ENCODE measurements around the gene TRIM27. TPM values are rescaled to one million over a fixed set of nuclear protein-coding genes. Genes with fewer than 3 reads are reported as not detected.
A peak's percentile ranks its signal among the peaks of the same experiment; 100 is the strongest.

TRIM27 gene
- polyA plus RNA-seq (2012; ENCODE audit: insufficient read length, low read depth): 76.1 TPM

DNA sequence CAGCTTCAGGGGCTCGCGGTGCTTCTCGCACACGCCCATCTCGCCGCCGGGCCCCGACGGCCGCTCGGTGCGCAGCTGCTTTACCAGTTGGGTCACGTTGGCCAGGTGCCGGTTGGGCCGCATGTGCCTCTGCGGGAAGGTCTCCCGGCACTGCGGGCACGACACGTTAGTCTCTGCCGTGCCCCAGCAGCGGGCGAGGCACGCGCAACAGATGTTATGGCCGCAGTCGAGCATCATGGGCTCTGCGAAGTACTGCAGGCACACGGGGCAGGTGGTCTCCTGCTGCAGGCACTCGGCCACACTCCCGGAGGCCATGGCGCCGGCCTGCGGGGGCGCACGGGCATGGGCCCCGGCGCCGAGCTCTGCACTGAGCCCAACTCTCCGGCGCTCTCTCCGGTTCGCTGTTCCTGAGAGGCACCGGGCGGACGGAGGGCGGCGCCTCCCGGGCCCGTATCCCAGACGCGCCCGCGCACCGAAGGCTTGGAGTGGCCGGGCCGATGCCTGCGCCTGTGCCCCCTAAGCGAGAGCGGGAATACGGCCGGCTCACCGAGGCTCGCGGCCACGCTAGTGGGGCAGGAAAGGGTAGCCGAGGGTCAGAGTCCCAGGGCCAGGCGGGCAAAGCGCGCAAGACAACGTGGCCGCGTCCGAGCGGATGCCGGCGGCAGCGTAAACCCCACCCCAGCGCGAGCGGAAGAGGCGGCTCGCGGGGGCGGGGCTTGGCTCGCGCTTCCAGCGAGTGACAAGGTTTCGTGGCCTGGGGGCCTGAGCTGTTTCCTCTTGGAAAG, at the start of gene TRIM27:
TRIM27 (minus strand) TSS at position 668 of the 785 bp plus-strand sequence; CDS start at position 315, 353 bp downstream.
- TF ChIP-seq TAF1 (IDR thresholded peaks at IDR 0.05; ENCODE audit: borderline replicate concordance, insufficient read depth, low read length) (peak; percentile 97; the same call in 1 of the 2 replicates), SIN3A (IDR thresholded peaks at IDR 0.05; ENCODE audit: borderline replicate concordance, insufficient read depth, low read length) (peak; percentile 90; the same call in 1 of the 2 replicates), FOXP2 (optimal IDR thresholded peaks at IDR 0.05; ENCODE audit: borderline replicate concordance, extremely low read depth, extremely low read length, insufficient read depth) (no peak), POLR2AphosphoS5 (IDR thresholded peaks at IDR 0.05; ENCODE audit: low read depth, low read length) (peak; percentile 98)
- TF ChIP-seq, protein P1, sequence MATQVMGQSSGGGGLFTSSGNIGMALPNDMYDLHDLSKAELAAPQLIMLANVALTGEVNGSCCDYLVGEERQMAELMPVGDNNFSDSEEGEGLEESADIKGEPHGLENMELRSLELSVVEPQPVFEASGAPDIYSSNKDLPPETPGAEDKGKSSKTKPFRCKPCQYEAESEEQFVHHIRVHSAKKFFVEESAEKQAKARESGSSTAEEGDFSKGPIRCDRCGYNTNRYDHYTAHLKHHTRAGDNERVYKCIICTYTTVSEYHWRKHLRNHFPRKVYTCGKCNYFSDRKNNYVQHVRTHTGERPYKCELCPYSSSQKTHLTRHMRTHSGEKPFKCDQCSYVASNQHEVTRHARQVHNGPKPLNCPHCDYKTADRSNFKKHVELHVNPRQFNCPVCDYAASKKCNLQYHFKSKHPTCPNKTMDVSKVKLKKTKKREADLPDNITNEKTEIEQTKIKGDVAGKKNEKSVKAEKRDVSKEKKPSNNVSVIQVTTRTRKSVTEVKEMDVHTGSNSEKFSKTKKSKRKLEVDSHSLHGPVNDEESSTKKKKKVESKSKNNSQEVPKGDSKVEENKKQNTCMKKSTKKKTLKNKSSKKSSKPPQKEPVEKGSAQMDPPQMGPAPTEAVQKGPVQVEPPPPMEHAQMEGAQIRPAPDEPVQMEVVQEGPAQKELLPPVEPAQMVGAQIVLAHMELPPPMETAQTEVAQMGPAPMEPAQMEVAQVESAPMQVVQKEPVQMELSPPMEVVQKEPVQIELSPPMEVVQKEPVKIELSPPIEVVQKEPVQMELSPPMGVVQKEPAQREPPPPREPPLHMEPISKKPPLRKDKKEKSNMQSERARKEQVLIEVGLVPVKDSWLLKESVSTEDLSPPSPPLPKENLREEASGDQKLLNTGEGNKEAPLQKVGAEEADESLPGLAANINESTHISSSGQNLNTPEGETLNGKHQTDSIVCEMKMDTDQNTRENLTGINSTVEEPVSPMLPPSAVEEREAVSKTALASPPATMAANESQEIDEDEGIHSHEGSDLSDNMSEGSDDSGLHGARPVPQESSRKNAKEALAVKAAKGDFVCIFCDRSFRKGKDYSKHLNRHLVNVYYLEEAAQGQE (IDR thresholded peaks at IDR 0.05; ENCODE audit: insufficient read depth in 1 of 2, low read depth in 2 of 2, low read length in 2 of 2): peak; percentile 8 to 71; a peak in 2 of 4 replicates

DNA sequence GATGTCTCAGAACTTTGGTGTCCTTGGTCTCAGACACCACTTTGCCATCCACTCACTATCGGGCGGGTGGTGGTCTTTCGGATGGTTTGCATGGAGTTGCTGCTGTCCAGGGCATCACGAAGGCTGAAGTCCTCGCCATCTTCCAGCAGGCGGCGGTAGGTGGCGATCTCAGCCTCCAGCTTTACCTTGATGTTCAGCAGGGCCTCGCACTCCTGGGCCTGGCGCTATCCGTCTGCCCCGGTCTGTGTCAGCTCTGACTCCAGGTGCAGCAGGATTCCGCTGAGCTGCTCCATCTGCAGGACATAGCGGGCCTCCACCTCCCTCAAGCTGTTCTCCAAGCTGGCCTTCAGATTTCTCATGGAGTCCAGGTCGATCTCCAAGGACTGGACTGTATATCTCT, 45.3 kb upstream of the TRIM27 start:
- no peak for TF ChIP-seq TAF1 (IDR thresholded peaks at IDR 0.05; ENCODE audit: borderline replicate concordance, insufficient read depth, low read length)
- TF ChIP-seq, protein P1 (IDR thresholded peaks at IDR 0.05; ENCODE audit: insufficient read depth in 1 of 2, low read depth in 2 of 2, low read length in 2 of 2): no peak
- TF ChIP-seq POLR2AphosphoS5 (IDR thresholded peaks at IDR 0.05; ENCODE audit: low read depth, low read length): no peak
- TF ChIP-seq SIN3A (IDR thresholded peaks at IDR 0.05; ENCODE audit: borderline replicate concordance, insufficient read depth, low read length): no peak
- no peak for TF ChIP-seq FOXP2 (optimal IDR thresholded peaks at IDR 0.05; ENCODE audit: borderline replicate concordance, extremely low read depth, extremely low read length, insufficient read depth)

DNA sequence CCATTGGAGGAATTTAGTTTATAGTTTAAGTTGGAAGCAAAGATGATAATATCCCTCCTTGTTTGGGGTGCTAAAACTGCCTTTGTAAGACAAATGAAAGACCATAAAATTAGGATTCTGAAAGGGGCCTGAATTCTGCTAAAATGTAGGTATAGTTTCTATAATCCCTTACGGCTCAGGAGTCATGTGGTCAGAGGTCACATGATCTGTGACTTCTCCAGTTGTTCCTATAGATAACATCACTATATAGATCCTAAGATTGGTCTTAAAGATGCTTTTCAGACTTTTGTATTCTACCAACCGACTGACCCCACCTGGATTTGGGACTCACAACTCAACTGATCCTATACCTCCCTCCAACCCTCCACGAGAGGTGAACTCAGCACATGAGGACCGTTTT, 44.7 kb upstream of the TRIM27 start:
- TF ChIP-seq SIN3A (IDR thresholded peaks at IDR 0.05; ENCODE audit: borderline replicate concordance, insufficient read depth, low read length): no peak
- TF ChIP-seq FOXP2 (optimal IDR thresholded peaks at IDR 0.05; ENCODE audit: borderline replicate concordance, extremely low read depth, extremely low read length, insufficient read depth): no peak
- no peak for TF ChIP-seq POLR2AphosphoS5 (IDR thresholded peaks at IDR 0.05; ENCODE audit: low read depth, low read length)
- TF ChIP-seq, protein P1 (IDR thresholded peaks at IDR 0.05; ENCODE audit: insufficient read depth in 1 of 2, low read depth in 2 of 2, low read length in 2 of 2): no peak
- TF ChIP-seq TAF1 (IDR thresholded peaks at IDR 0.05; ENCODE audit: borderline replicate concordance, insufficient read depth, low read length): no peak

GRCh38 chr6:28965706-28966105, 41.9 kb upstream of the TRIM27 start:
- TF ChIP-seq, protein P1 (IDR thresholded peaks at IDR 0.05; ENCODE audit: insufficient read depth in 1 of 2, low read depth in 2 of 2, low read length in 2 of 2): no peak
- TF ChIP-seq FOXP2 (optimal IDR thresholded peaks at IDR 0.05; ENCODE audit: borderline replicate concordance, extremely low read depth, extremely low read length, insufficient read depth) (no peak), POLR2AphosphoS5 (IDR thresholded peaks at IDR 0.05; ENCODE audit: low read depth, low read length) (no peak), TAF1 (IDR thresholded peaks at IDR 0.05; ENCODE audit: borderline replicate concordance, insufficient read depth, low read length) (no peak), SIN3A (IDR thresholded peaks at IDR 0.05; ENCODE audit: borderline replicate concordance, insufficient read depth, low read length) (no peak)
